HEK293T (cell line): ENCODE data around the gene NOL7.

Experiments used
- ARNT ChIP-seq: fragments of 450-650 bp; IDR thresholded peaks from 2 replicates; pipeline ENCODE4 v1.6.1; 2017; ENCODE audit warnings: mild to moderate bottlenecking
- L3MBTL2 ChIP-seq: fragments of 450-650 bp; conservative IDR thresholded peaks from 2 replicates; pipeline ENCODE4 v1.6.1; 2016; ENCODE audit warnings: mild to moderate bottlenecking
- NFRKB ChIP-seq: fragments of 450-650 bp; IDR thresholded peaks from 2 replicates; pipeline ENCODE4 v1.6.1; 2016; ENCODE audit warnings: mild to moderate bottlenecking, moderate library complexity
- SP1 ChIP-seq: fragments of 450-650 bp; IDR thresholded peaks from 2 replicates; pipeline ENCODE4 v1.6.1; 2017
- ZNF384 ChIP-seq: fragments of 450-650 bp; IDR thresholded peaks from 2 replicates; pipeline ENCODE4 v1.6.1; 2016

DNA sequence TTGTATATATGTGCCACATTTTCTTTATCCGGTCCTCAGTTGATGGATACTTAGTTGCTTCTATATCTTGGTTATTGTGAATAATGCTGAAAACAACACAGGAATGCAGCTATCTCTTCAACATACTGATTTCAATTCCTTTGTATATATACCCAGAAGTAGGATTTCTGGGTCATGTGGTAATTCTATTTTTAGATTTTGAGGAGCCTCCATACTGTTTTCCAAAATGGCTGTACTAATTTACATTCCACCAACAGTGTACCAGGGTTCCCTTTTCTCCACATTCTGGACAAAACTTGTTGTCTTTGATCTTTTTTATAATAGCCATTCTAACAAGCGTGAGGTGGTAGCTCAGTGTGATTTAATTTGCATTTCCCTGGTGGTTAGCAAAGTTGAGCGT lies 39.1 kb upstream of the NOL7 start:
- TF ChIP-seq L3MBTL2 (no peak), SP1 (no peak), ZNF384 (no peak), ARNT (no peak), NFRKB (no peak)
